SKM-1 treated with dmso at 0.1 percent for 144 hours (cell line): ENCODE data around the gene ZNF622.
"Not testable (repeated sequence)": the region's sequence is repeated elsewhere in the genome, so short reads cannot be mapped to it uniquely, and the experiment has no call there.

Experiments used
- DNase-seq: peaks from one replicate; lab custom pipeline; 2025; ENCODE audit not compliant: unreplicated experiment; lab: John Stamatoyannopoulos, UW

ZNF622 gene

DNA sequence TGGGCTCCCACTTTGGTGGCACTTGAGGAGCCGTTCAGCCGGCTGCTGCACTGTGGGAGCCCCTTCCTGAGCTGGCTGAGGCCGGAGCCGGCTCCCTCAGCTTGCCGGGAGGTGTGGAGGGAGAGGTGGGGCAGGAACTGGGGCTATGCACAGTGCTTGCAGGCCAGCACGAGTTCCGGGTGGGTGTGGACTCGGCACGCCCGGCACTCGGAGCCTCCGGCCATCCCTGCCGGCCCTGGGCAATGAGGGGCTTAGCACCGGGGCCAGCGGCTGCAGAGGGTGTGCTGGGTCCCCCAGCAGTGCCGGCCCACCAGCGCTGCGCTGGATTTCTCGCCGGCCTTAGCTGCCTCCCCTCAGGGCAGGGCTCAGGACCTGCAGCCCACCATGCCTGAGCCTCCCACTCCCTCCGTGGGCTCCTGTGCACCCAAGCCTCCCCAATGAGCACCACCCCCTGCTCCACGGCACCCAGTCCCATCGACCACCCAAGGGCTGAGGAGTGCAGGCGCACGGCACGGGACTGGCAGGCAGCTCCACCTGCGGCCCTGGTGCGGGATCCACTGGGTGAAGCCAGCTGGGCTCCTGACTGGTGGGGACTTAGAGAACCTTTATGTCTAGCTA is 29.4 kb downstream of the ZNF622 start:
- not testable (repeated sequence) for DNase-seq

DNA sequence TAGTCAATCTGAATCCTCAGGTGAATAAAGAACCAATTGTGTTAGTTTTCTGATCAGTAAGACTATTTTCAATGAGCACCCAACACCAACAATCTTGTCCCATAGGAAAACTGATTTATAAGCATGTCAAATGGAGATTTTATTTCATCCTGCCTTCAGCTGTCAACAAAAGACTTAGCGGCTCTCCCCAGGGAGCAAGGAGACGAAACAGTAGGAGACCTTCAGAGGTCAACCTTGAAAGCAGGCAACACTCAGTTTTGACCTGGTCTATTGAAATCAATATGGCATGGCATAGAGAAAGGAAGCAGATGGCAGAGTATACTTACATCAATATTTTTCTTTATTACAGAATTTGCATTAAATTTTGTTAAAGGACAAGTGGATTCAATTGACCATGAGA is 34.1 kb downstream of the ZNF622 start:
- DNase-seq, result no peak

DNA sequence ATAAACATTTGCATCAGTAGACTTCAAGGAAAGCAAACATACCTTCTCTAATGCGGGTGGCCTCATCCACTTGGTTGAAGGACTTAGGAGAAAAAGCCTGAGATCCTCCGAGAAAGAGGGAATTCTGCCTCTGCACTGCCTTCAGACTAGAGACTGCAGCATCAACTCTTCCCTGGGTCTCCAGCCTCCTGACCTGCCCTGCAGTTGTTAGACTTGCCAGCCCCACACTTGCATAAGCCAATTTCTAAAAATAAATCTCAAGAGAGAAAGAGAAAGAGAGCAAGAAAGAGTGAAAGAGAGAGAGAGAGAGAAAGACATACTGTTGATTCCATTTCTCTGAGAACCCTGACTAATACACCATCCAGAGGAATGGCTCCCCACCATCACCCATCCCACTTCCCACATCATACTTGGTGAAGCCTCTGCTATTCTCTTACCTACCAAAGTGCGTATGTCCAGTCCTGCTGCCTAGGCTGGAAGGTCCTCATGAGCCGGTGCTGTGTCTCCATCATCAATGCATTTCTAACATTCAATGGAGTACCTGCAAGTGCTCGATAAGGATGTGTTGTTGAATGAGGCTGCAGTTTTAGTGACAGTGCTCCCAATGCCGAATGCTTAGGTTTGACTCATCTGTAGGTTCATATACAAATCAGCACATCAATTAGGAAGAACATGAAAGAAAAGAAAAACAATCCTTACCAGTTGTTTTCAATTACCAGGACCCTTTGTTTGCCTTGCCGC is 35.1 kb downstream of the ZNF622 start:
- DNase-seq, result no peak

DNA sequence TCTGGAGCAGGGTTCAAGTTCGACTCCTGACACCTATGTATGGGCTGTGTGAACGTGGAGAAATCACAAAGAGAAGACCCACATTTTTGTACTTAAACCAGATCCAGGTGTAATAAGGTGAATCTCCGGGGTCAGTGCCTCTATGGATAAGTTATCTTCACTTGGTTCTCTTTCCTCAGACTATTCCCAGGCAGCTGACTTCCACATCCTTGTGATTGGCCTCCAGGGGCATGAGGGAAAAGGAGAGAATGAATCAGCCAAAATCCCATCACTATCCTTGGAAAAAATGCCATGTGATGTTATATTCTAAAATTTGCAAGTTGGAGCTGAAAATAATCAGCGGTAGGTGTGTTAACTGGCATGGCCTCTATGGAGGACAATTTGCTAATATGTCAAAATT is 37.2 kb downstream of the ZNF622 start:
- no peak for DNase-seq

DNA sequence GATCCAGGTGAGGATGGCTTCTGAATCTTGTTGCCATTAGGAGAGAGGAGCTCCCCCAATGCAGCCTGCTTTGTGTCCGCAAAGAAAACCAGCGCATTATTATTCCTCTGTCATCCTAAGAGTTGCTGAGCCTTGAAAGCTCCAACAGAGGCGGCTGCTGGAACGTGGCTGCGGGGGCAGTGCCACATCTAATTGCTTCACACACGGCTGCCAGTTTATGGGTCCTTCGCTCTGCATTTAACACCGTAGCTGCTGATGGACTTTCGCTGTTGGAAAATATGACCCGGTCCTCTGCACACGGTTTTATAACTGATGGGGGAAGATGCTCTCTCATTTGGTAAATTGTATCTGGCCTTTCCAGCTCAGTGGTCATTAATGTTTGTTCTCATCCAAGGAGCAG is 38.0 kb downstream of the ZNF622 start:
- no peak for DNase-seq

DNA sequence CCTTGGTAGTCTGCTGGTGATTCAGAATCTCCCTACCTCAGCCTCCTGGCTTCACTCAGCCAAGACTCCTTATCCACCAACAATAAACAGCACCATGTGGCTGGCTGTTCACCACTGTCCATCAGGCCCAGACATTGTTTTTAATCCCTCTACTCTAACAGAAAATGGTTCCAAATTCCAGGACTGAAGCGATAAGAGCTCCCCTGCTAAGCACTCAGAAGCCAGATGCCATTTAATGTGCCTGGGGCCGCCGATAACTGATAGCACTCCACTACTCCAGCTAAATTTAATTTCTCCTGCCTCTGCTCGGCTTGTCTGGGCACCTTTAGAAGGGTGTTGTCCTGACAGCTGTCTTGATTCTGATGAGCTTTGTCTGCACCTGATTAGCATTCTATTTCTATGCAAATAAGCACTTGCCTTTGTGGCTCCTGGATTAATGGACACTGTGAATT is 47.1 kb downstream of the ZNF622 start:
- DNase-seq, result no peak

DNA sequence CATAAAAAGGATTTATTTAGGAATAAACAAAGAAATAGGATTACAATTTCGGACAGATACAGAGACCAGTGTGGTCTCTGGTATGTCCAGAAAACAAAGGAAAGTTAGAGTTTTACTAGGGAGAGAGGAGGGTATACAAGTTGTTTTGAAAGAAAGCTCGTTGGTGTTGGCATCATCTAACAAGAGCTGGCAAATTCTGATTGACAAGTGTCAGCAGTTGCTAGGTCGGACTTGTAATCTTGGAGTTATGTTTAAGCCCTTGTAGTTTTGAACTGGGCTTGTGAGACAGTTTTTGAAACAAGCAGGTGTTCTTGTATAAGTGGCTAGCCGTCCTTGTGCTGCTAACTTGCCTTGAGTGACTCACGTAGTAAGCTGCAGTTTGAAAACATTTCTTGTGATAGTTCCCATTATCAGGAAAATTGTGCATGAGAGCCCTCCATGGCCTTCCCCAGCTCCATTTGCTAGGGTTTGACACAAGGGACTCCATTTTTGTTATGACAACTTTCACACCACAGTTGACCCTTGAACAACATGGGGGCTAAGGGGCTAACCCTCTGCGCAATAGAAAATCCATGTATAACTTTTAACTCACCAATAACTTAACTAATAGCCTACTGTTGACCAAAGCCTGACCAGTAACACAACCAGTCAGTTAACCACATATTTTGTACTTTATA is 48.1 kb downstream of the ZNF622 start:
- no peak for DNase-seq

DNA sequence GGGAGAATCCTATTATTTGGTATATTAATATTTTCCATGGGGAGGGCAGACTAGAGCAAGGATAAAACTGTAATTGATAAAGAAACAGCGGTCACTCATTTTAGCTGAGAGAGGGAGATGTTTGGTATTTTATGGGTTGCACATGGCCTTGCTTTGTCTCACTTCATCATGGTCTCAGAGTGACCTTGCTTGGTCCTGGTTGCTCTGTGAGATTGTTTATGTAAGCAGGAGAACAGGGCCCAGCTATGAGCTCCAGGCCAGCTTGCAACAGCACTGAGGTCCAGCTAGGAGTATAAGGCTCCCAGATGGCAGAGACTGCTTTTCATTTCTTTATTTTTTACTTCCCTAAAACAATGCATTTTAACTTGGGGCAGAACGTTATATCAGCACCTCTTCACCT is 50.7 kb downstream of the ZNF622 start:
- no peak for DNase-seq

DNA sequence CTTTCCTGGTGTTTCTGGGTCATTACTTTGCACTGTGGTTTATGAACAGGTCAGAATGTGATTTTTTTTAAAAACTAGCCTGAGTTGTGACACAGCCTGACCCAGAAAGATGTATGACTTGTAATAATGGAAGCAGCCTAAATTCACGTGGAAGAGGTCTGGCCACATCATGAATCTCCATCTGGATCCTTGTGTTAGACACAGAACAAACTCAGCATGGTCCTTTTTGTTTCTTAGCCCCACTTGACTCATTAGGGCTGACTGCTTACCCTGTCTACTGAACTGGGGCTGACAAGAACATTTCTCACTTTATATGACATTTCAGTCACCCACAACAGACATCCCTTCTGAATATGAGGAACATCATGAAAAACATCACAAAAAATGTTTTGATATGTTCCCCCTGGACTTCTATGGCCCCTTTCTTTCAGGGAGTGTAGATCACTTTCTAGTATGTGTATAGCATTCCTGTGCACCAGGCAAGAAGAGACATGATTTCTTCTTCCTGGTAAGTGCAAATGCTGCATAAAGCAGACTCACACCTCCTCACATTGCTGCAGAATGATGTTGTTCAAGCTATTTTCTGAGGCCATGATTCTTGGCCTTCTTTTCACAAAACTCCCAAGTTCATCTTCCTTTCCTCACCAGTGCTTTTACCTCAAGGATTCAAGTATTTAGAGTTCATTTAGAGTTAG is 52.3 kb downstream of the ZNF622 start:
- DNase-seq, result no peak

DNA sequence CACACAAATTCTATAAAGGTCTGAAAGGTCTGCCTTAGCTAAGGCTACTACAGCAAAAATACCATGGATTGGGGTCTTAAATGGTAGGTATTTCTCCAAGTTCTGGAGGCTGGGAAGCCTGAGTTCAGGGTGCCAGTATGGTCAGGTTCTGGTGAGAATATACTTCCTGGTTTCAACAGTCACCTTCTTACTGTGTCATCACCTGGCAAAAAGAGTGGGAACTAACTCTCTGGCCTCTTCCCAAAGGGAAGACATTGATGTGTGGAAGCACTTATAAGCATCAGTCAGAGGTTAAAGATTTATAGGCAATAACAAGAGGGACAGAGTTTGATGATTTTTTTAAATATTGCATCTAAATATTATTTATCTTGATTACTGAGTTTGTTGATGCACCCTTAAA is 53.0 kb downstream of the ZNF622 start:
- DNase-seq, result no peak

DNA sequence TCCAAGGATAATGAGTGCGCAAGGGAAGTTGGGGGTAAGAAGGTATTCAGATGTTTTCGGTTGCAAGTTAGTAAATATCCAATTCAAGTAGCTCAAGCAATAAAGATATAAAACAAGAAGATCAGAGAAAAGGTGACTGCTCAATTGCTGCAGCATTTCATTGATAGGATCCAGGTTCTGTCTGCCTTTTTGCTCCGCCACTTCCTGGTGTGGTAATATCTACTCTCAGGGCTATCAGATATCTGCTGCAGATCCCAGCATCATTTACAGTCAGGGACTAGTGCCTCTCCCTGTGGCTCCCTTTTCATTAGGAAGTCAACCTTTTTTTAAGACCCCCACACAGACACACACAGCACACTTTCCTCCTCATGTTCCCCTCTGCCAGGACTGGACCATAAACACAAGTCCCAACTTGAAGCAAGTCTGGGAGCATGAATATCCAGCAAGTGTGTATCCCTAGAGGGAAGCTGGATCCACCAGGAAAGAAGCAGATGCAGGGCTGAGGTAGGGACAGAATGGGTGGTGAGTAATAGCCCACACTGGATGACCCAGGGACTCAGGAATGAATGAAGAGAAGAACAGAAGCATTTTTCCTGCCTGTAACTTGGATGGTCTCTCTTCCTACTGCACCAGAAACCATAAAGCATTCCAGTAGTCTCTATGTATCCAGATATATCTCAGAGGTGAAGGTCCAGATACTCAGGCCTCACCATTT is 53.7 kb downstream of the ZNF622 start:
- no peak for DNase-seq

DNA sequence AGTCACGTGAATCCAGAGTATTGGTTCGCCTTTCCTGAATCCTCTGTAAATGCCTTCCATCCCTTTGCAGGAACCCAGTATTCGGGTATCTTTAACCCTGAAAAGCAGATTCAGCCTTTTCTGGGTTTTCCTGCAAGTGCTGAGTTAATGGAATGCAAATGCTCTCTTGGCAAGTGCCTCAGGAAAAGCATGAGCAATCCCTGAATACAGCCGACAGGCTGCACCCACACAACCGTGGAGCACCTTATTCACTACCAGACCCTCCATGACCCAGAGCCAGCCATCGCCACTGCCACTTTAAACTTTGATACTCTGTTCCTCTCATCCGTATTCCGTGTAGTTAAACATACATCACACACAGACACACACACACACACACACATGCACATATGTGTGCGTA is 54.4 kb downstream of the ZNF622 start:
- DNase-seq, result no peak

DNA sequence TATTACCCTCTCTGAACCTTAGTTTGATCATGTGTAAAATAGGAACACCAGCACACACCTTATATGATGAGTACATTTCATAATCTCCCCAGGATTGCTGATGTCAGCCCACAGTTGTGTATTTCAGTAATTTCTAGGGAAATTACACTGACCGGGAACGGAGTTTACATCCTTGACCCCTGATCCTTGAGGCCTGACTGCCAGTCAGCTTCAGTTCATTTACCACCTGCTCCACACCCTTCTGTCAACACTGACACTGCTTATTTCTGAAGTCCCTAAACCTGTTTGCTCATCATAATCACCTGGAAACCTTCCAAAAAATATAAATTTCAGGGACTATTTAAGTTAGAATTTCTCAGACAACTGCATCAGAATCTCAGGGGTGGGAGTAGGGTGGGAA is 55.3 kb downstream of the ZNF622 start:
- DNase-seq, result no peak

DNA sequence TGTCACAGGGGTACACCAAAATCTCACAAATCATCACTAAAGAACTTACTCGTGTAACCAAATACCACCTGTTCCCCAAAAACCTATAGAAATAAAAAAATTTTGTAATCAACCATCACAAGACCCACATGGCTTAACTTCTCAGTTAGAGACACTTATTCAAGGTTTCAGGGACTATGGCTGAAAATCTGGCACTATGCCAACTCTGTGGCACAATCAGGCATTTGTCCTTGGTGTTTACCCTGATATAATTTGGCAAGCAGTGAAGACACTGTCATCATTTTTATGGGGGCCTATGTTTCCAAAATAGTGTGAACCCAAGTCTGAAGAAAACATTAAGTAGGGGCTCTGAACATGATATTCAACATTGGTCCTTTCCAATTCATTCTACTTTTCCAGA is 59.0 kb downstream of the ZNF622 start:
- no peak for DNase-seq

DNA sequence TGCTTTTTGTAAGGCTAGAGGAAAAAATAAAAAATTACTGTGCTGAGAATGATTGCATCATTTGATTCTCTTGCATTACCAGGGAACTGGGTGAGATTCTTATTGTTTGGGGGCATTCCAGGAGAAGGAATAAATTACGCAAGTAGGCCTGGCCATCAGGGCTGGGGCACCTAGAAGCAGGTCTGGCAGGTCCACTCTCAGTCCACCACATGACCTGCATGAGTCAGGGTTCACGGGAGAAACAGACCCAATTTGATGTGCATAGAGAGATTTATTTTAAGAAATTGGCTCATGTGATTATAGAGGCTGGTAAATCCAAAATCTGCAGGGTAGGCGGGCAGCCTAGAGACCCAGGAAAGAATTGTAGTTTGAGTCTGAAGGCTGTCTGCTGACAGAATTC is 59.6 kb downstream of the ZNF622 start:
- no peak for DNase-seq
